ENCODE results near the gene UBTD1.

Gene UBTD1

DNA sequence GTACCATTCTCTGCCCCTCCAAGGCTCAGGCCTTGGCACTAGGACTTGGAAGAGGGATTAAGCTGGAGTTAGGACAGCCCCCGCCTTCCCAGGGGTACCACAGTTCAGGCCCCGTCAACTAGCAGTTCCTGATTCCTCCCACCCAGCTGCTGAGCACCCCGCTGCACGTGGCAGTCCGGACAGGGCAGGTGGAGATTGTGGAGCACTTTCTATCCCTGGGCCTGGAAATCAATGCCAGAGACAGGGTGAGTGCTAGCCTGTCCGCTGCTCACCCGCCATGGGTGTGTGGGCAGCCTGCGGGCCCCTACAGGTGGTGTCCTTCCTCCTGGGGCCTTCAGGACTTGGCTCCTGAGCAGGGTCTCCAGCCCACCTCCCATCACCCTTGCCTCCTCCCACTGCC is 83.4 kb downstream of the UBTD1 start:
- H3K27ac ChIP-seq (replicated peaks; ENCODE audit: low read length): no peak overlapping the region
- DNase-seq (ENCODE audit: low spot score): no peak
- no peak overlapping the region for H3K18ac ChIP-seq (ENCODE audit: low read length)
- H2BK120ac ChIP-seq (ENCODE audit: low read depth, low read length): no peak overlapping the region
- no peaks in the 10 kb centered on the region for H3K9me3 ChIP-seq (replicated peaks in 1 of 2; ENCODE audit: control insufficient read depth in 2 of 2, insufficient read depth in 1 of 2, low read depth in 1 of 2, low read length in 2 of 2)
- H4K8ac ChIP-seq (ENCODE audit: low read depth, low read length): no peak overlapping the region
- no CpG with 5 or more reads among the region's 8 CpGs for WGBS, 2 donors (ENCODE audit: extremely low coverage in 2 of 2, insufficient read length in 2 of 2, insufficient replicate concordance in 1 of 2)
- no peaks in the 10 kb centered on the region for H3K36me3 ChIP-seq (replicated peaks in 1 of 2; ENCODE audit: control insufficient read depth in 2 of 2, insufficient read depth in 2 of 2, low read length in 2 of 2)
- no peak overlapping the region for H3K23ac ChIP-seq (ENCODE audit: low read depth, low read length, poor library complexity)
- no peak overlapping the region for H3K14ac ChIP-seq (ENCODE audit: low read length)
- H4K91ac ChIP-seq (ENCODE audit: low read depth, low read length, poor library complexity): no peak overlapping the region
- no peak overlapping the region for H2AFZ ChIP-seq (ENCODE audit: low read length)
- H3K79me1 ChIP-seq (ENCODE audit: low read depth, low read length): no peaks in the 10 kb centered on the region
- no peak overlapping the region for H2BK5ac ChIP-seq (ENCODE audit: low read length)
- no peak overlapping the region for H2BK15ac ChIP-seq (ENCODE audit: low read length)
- H3K4ac ChIP-seq (ENCODE audit: low read length): no peak overlapping the region
- no peak overlapping the region for H3K4me3 ChIP-seq (ENCODE audit: low read length in 2 of 2)
- peaks cover 0 to 3% (median 0%) of the 10 kb centered on the region in 3 experiments for H3K27me3 ChIP-seq (ENCODE audit: control insufficient read depth in 3 of 3, insufficient read depth in 3 of 3, low read depth in 1 of 3, low read length in 3 of 3)
- H3K4me2 ChIP-seq (ENCODE audit: insufficient read depth, low read length, poor library complexity, severe bottlenecking): no peak overlapping the region
- H3K9ac ChIP-seq (ENCODE audit: low read depth, low read length, poor library complexity): no peak overlapping the region
- no peak overlapping the region for H2BK12ac ChIP-seq (ENCODE audit: low read length)
- H2AK5ac ChIP-seq (ENCODE audit: low read depth, low read length): no peak overlapping the region
- peaks cover 2 to 5% of the 10 kb centered on the region in 2 donors for H3K4me1 ChIP-seq (ENCODE audit: control insufficient read depth in 2 of 2, insufficient read depth in 1 of 2, low read depth in 1 of 2, low read length in 2 of 2)

DNA sequence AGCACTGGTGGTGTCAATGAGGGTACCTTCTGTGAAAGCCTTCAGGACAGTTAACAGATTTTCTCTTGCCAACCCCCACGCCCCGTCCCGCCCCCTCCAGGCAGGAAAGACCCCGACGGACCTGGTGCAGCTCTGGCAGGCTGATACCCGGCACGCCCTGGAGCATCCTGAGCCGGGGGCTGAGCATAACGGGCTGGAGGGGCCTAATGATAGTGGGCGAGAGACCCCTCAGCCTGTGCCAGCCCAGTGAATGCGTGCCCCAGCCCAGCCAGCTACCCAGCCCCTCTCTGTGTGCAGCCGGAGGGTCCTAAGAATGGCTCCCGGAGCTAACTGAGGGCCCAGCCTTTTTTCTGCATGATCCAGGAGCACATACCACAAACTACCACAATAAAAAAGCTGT is 84.8 kb downstream of the UBTD1 start:
- Histone ChIP-seq H3K4ac (ENCODE audit: low read length) (no peak overlapping the region), H2BK12ac (ENCODE audit: low read length) (no peak overlapping the region), H3K79me1 (ENCODE audit: low read depth, low read length) (no peaks in the 10 kb centered on the region), H3K14ac (ENCODE audit: low read length) (no peak overlapping the region), H3K27ac (replicated peaks; ENCODE audit: low read length) (no peak overlapping the region), H4K8ac (ENCODE audit: low read depth, low read length) (no peak overlapping the region), H3K18ac (ENCODE audit: low read length) (peak overlapping the region; percentile 62), H2BK120ac (ENCODE audit: low read depth, low read length) (no peak overlapping the region), H3K9me3 (replicated peaks in 1 of 2; ENCODE audit: control insufficient read depth in 2 of 2, insufficient read depth in 1 of 2, low read depth in 1 of 2, low read length in 2 of 2) (no peaks in the 10 kb centered on the region), H3K4me1 (ENCODE audit: control insufficient read depth in 2 of 2, insufficient read depth in 1 of 2, low read depth in 1 of 2, low read length in 2 of 2) (peaks cover 2 to 5% of the 10 kb centered on the region in 2 donors), H3K27me3 (ENCODE audit: control insufficient read depth in 3 of 3, insufficient read depth in 3 of 3, low read depth in 1 of 3, low read length in 3 of 3) (peaks cover 0 to 3% (median 0%) of the 10 kb centered on the region in 3 experiments), H3K36me3 (replicated peaks in 1 of 2; ENCODE audit: control insufficient read depth in 2 of 2, insufficient read depth in 2 of 2, low read length in 2 of 2) (no peaks in the 10 kb centered on the region), H2BK5ac (ENCODE audit: low read length) (no peak overlapping the region), H3K4me2 (ENCODE audit: insufficient read depth, low read length, poor library complexity, severe bottlenecking) (no peak overlapping the region), H2BK15ac (ENCODE audit: low read length) (no peak overlapping the region), H3K23ac (ENCODE audit: low read depth, low read length, poor library complexity) (no peak overlapping the region), H2AFZ (ENCODE audit: low read length) (peak overlapping the region; percentile 82), H4K91ac (ENCODE audit: low read depth, low read length, poor library complexity) (no peak overlapping the region), H3K4me3 (ENCODE audit: low read length in 2 of 2) (no peak overlapping the region), H2AK5ac (ENCODE audit: low read depth, low read length) (no peak overlapping the region), H3K9ac (ENCODE audit: low read depth, low read length, poor library complexity) (no peak overlapping the region)
- DNase-seq (ENCODE audit: low spot score): no peak
- no CpG with 5 or more reads among the region's 13 CpGs for WGBS, 2 donors (ENCODE audit: extremely low coverage in 2 of 2, insufficient read length in 2 of 2, insufficient replicate concordance in 1 of 2)

DNA sequence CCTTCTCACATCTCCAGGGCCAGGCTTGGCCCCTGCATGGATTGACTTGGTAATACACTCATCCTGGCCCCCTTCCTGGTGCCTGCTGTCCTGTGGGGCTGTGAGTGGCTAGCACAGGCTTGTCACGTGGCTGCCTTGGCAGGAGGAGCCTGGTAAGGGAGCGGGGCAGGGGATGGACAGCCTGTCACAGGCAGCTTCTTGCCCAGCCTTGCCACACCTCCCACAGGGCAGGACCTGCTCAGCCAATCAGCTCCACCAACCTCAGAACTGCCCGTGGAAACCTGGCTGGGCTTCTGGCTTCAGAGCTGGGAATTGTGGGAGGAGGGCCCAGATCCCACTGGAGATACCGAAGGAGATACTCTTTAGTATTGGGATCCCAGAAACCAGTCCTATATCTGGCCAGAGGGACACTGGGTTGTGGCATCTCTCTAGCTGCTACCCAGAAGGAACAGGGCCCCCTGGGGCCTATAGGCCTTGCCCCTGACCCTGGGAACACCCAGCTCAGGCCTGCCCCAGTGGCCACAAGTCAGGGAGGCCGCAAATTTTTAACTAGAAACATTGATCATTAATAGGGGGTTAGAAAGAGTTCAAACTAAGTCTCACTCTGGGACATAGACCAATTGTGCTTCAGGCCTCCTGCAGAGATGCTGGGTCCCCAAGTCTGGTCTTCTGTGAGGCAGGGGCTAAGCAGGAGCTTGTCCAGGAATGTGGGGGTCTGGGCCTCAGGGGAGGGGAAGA is 85.5 kb downstream of the UBTD1 start, which contains the start of gene HOGA1:
TSS of gene HOGA1 (plus strand) at position 330 of the 738 bp plus-strand sequence. CDS start at position 645, 315 bp downstream.
- WGBS, 2 donors (ENCODE audit: extremely low coverage in 2 of 2, insufficient read length in 2 of 2, insufficient replicate concordance in 1 of 2): no CpG with 5 or more reads among the region's 5 CpGs
- Histone ChIP-seq H4K91ac (ENCODE audit: low read depth, low read length, poor library complexity) (no peak within 1 kb of the TSS), H2AK5ac (ENCODE audit: low read depth, low read length) (no peak within 1 kb of the TSS), H2BK12ac (ENCODE audit: low read length) (peak within 1 kb of the TSS; percentile 14), H3K14ac (ENCODE audit: low read length) (peak within 1 kb of the TSS; percentile 48), H3K9me3 (replicated peaks in 1 of 2; ENCODE audit: control insufficient read depth in 2 of 2, insufficient read depth in 1 of 2, low read depth in 1 of 2, low read length in 2 of 2) (no peaks in the 10 kb centered on the region), H3K27ac (replicated peaks; ENCODE audit: low read length) (no peak within 1 kb of the TSS), H3K27me3 (ENCODE audit: control insufficient read depth in 3 of 3, insufficient read depth in 3 of 3, low read depth in 1 of 3, low read length in 3 of 3) (peaks cover 0 to 3% (median 0%) of the 10 kb centered on the region in 3 experiments), H3K79me1 (ENCODE audit: low read depth, low read length) (no peaks in the 10 kb centered on the region), H2BK5ac (ENCODE audit: low read length) (no peak within 1 kb of the TSS), H3K4me2 (ENCODE audit: insufficient read depth, low read length, poor library complexity, severe bottlenecking) (no peak within 1 kb of the TSS), H3K23ac (ENCODE audit: low read depth, low read length, poor library complexity) (no peak within 1 kb of the TSS), H4K8ac (ENCODE audit: low read depth, low read length) (no peak within 1 kb of the TSS), H3K9ac (ENCODE audit: low read depth, low read length, poor library complexity) (no peak within 1 kb of the TSS), H2AFZ (ENCODE audit: low read length) (peak within 1 kb of the TSS; percentile 82), H3K4me3 (ENCODE audit: low read length in 2 of 2) (no peak within 1 kb of the TSS), H3K4ac (ENCODE audit: low read length) (no peak within 1 kb of the TSS), H3K18ac (ENCODE audit: low read length) (peak within 1 kb of the TSS; percentile 62), H2BK120ac (ENCODE audit: low read depth, low read length) (no peak within 1 kb of the TSS), H3K4me1 (ENCODE audit: control insufficient read depth in 2 of 2, insufficient read depth in 1 of 2, low read depth in 1 of 2, low read length in 2 of 2) (peaks cover 2 to 8% of the 10 kb centered on the region in 2 donors), H2BK15ac (ENCODE audit: low read length) (peak within 1 kb of the TSS; percentile 60), H3K36me3 (replicated peaks in 1 of 2; ENCODE audit: control insufficient read depth in 2 of 2, insufficient read depth in 2 of 2, low read length in 2 of 2) (no peaks in the 10 kb centered on the region)
- no peak for DNase-seq (ENCODE audit: low spot score)

DNA sequence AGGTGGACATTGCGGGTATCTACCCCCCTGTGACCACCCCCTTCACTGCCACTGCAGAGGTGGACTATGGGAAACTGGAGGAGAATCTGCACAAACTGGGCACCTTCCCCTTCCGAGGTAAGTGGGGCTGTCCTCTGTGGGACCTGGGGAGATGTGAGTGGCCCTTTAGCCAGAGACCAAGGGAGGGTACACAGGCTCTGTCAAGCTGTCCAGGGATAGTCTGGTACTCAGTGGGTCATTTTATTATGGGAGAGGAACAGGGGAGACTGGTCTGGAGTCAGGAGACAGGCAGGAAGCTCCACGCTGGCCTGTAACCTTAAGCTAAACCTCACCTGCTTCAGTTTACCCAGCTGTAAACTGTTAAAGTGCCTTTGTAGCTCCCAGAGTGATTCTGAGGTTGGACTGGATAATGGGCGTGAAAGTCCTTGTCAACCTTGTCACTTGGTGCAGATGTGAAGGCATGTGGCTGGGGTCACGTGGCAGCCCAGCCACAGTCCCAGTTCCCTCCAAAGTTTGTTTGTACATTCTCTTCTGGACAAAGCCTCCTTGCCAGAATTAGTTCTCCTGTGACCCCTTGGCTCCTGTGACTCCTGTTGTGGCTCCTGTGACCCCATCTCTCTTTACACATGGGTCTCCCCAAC is 86.2 kb downstream of the UBTD1 start:
- Histone ChIP-seq H2BK5ac (ENCODE audit: low read length) (no peak overlapping the region), H2AK5ac (ENCODE audit: low read depth, low read length) (no peak overlapping the region), H3K4me1 (ENCODE audit: control insufficient read depth in 2 of 2, insufficient read depth in 1 of 2, low read depth in 1 of 2, low read length in 2 of 2) (peaks cover 2 to 8% of the 10 kb centered on the region in 2 donors), H3K4me2 (ENCODE audit: insufficient read depth, low read length, poor library complexity, severe bottlenecking) (no peak overlapping the region), H3K9me3 (replicated peaks in 1 of 2; ENCODE audit: control insufficient read depth in 2 of 2, insufficient read depth in 1 of 2, low read depth in 1 of 2, low read length in 2 of 2) (no peaks in the 10 kb centered on the region), H3K23ac (ENCODE audit: low read depth, low read length, poor library complexity) (no peak overlapping the region), H3K36me3 (replicated peaks in 1 of 2; ENCODE audit: control insufficient read depth in 2 of 2, insufficient read depth in 2 of 2, low read length in 2 of 2) (no peaks in the 10 kb centered on the region), H2BK12ac (ENCODE audit: low read length) (peak overlapping the region; percentile 14), H3K4me3 (ENCODE audit: low read length in 2 of 2) (no peak overlapping the region), H3K18ac (ENCODE audit: low read length) (peak overlapping the region; percentile 21), H3K27ac (replicated peaks; ENCODE audit: low read length) (no peak overlapping the region), H3K14ac (ENCODE audit: low read length) (peak overlapping the region; percentile 48), H3K27me3 (ENCODE audit: control insufficient read depth in 3 of 3, insufficient read depth in 3 of 3, low read depth in 1 of 3, low read length in 3 of 3) (peaks cover 0 to 3% (median 0%) of the 10 kb centered on the region in 3 experiments), H3K9ac (ENCODE audit: low read depth, low read length, poor library complexity) (no peak overlapping the region), H3K79me1 (ENCODE audit: low read depth, low read length) (no peaks in the 10 kb centered on the region), H2AFZ (ENCODE audit: low read length) (no peak overlapping the region), H3K4ac (ENCODE audit: low read length) (no peak overlapping the region), H2BK15ac (ENCODE audit: low read length) (peak overlapping the region; percentile 60), H2BK120ac (ENCODE audit: low read depth, low read length) (no peak overlapping the region), H4K8ac (ENCODE audit: low read depth, low read length) (no peak overlapping the region), H4K91ac (ENCODE audit: low read depth, low read length, poor library complexity) (no peak overlapping the region)
- WGBS, 2 donors (ENCODE audit: extremely low coverage in 2 of 2, insufficient read length in 2 of 2, insufficient replicate concordance in 1 of 2): no CpG with 5 or more reads among the region's 5 CpGs
- no peak for DNase-seq (ENCODE audit: low spot score)
